Gastroesophageal sphincter (tissue), 4 donors: ENCODE results near the gene HAP1. TPM values are rescaled to one million over a fixed set of nuclear protein-coding genes. Genes with fewer than 3 reads are reported as not detected.
"Not testable (repeated sequence)": the region's sequence is repeated elsewhere in the genome, so short reads cannot be mapped to it uniquely, and the experiment has no call there.

Source experiments
- ATAC-seq: fragments of 150-250 bp; one replicate; pipeline ENCODE4 v1.9.1; 2016; ENCODE audit warnings: mild to moderate bottlenecking, moderate library complexity
- H3K27ac ChIP-seq, 4 donors: fragments of 200-600 bp; sonication (generic) in 3 of 4; 1 replicate in 3 of 4; 2 replicates in 1 of 4; pipeline ENCODE4 v1.5.1; 2016 to 2019
- H3K27me3 ChIP-seq: fragments of 200-600 bp; sonication (generic); one replicate; pipeline ENCODE4 v1.5.1; 2019
- H3K36me3 ChIP-seq, 2 donors: fragments of 200-600 bp; sonication (generic); one replicate each; pipeline ENCODE4 v1.5.1; 2019; ENCODE audit warnings: control low read depth in 1 of 2
- H3K4me1 ChIP-seq, 3 donors: fragments of 200-600 bp; sonication (generic); 1 replicate in 2 of 3; 2 replicates in 1 of 3; pipeline ENCODE4 v1.5.1; 2016 to 2019; ENCODE audit warnings: control low read depth in 2 of 3
- H3K4me3 ChIP-seq, 2 donors: fragments of 200-600 bp; sonication (generic); one replicate each; pipeline ENCODE4 v1.5.1; 2019; ENCODE audit warnings: mild to moderate bottlenecking in 1 of 2, moderate library complexity in 1 of 2
- H3K9me3 ChIP-seq, 3 donors: fragments of 200-600 bp; sonication (generic); one replicate each; pipeline ENCODE4 v1.5.1; 2017 to 2019; ENCODE audit warnings: control low read depth in 2 of 3
- CTCF ChIP-seq, 4 experiments: fragments of 200-600 bp in 2 of 4; fragments of 450-650 bp in 2 of 4; sonication (generic) in 1 of 4; IDR thresholded peaks; one replicate each; pipeline ENCODE4 v1.5.1; 2017 to 2019; ENCODE audit warnings: antibody characterized with exemption in 4 of 4, mild to moderate bottlenecking in 2 of 4, moderate library complexity in 2 of 4
- EP300 ChIP-seq: sonication (generic); formaldehyde crosslinking; IDR thresholded peaks from one replicate; pipeline ENCODE4 v1.6.1; 2017; ENCODE audit warnings: antibody characterized with exemption, mild to moderate bottlenecking
- POLR2A ChIP-seq, 2 donors: fragments of 450-650 bp; IDR thresholded peaks; one replicate each; pipeline ENCODE4 v1.6.1; 2017; ENCODE audit warnings: antibody characterized with exemption in 2 of 2, mild to moderate bottlenecking in 2 of 2, moderate library complexity in 1 of 2
- POLR2AphosphoS5 ChIP-seq: sonication (generic); formaldehyde crosslinking; IDR thresholded peaks from one replicate; pipeline ENCODE4 v1.6.1; 2017; ENCODE audit warnings: antibody characterized with exemption
- WGBS, 2 donors: methylation state at CpG; one replicate each; pipeline ENCODE4 v1.1.5; 2018; ENCODE audit warnings: low coverage in 1 of 2; 5-methylcytosine and 5-hydroxymethylcytosine counted together
- total RNA-seq, 4 donors: library from RNA; depleted of rRNA; stranded (reverse); fragments of >200 nt; gene quantifications; one replicate each; pipeline ENCODE4 v1.1.0, GENCODE V29; 2016

HAP1 gene
- total RNA-seq, 4 donors from 2014 or later: 0.54 TPM; not detected in 3

- Histone ChIP-seq H3K27me3 (no peaks in the 10 kb centered on the region), H3K4me1 (peaks cover 0 to 24% (median 15%) of the 10 kb centered on the region in 3 donors), H3K27ac (no peak overlapping the region), H3K36me3 (peaks cover 5 to 19% of the 10 kb centered on the region in 2 donors), H3K9me3 (no peaks in the 10 kb centered on the region), H3K4me3 (no peak overlapping the region)
- 63 to 80% methylated on average over 1 to 2 of the region's 4 CpGs for WGBS, 2 donors
- ATAC-seq: no peak
- no peak for TF ChIP-seq CTCF (IDR thresholded peaks at IDR 0.05)
- TF ChIP-seq POLR2A (IDR thresholded peaks at IDR 0.05): no peak
- TF ChIP-seq POLR2AphosphoS5: no peak
- no peak for TF ChIP-seq EP300
These were observed 48.2 kb downstream of the HAP1 start for GRCh38 chr17:41686281-41686680.

DNA sequence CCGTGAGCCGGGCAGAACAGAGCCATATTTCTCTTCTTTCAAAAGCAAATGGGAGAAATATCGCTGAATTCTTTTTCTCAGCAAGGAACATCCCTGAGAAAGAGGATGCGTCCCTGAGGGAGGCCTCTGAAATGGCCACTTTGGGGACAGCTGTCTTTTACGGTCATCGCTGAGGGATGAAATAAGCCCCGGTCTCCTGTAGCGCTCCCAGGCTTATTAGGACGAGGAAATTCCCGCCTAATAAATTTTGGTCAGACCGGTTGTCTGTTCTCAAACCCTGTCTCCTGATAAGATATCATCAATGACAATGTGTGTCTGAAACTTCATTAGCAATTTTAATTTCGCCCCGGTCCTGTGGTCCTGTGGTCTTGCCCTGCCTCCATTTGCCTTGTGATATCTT lies 48.7 kb downstream of the HAP1 start:
- not testable (repeated sequence) for H3K9me3 ChIP-seq, H3K27me3 ChIP-seq, ATAC-seq, H3K4me3 ChIP-seq, H3K27ac ChIP-seq
- WGBS, 2 donors: 89 to 91% methylated on average over 7 to 8 of the region's 13 CpGs
- Histone ChIP-seq H3K4me1 (peaks cover 0 to 18% (median 11%) of the 10 kb centered on the region in 3 donors), H3K36me3 (peaks cover 5 to 14% of the 10 kb centered on the region in 2 donors)

DNA sequence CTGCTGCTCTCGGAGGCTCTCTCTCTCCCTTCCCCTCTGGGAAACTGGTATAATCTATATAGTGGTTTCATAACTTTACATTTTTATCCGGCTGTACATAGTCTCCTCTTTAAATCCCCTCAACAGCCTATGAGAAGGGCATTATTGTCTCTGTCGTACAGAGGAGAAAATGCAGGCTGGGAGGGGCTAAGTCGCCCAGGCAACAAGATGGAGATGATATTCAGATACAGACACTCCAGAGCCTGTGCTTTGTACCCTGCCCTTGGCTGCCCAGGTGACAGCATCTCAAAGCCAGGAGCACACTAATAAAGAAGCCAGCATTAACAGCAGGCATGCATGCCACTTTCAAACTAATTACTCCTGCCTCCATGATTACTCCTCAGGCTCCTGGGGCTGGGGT lies 50.4 kb downstream of the HAP1 start:
- H3K36me3 ChIP-seq: no peaks in the 10 kb centered on the region
- no peak for ATAC-seq
- no peak overlapping the region for H3K27ac ChIP-seq
- WGBS, 2 donors: 59% methylated on average over 3 of the region's 4 CpGs; no CpG with 5 or more reads in 1 of the 2 donors
- no peaks in the 10 kb centered on the region for H3K9me3 ChIP-seq
- no peaks in the 10 kb centered on the region for H3K27me3 ChIP-seq
- peaks cover 0 to 7% (median 3%) of the 10 kb centered on the region in 3 donors for H3K4me1 ChIP-seq
- no peak for TF ChIP-seq EP300
- TF ChIP-seq POLR2A (IDR thresholded peaks at IDR 0.05): no peak
- TF ChIP-seq POLR2AphosphoS5: no peak
- TF ChIP-seq CTCF (IDR thresholded peaks at IDR 0.05): no peak
- H3K4me3 ChIP-seq: no peak overlapping the region

DNA sequence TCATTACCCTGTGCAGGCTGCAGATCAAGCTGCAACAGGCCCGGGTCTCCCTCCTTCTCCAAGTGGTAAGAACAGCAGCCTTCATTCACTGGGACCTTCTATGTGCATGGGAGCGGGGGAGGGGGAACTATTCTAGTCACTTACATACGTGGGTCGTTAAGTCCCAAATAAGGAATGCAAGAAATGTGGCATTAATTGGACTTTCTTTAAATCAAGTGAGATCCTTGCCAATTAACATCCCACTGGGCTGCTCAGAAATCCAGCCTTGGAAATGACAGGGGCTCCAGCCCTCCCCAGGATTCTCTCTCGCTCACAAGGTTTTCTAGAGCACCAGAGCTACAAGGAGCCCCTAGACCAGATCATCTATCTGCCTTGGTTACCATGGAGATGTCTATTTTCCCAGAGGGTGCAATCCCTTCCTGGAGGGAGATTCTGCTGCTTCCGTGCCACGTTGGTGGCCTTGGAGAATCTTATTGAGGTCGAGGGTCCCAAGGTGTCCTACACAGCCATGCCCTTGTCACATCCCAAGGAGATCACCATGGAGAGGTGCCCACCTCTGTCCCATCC lies 50.9 kb downstream of the HAP1 start:
- no peak for TF ChIP-seq POLR2AphosphoS5
- TF ChIP-seq POLR2A (IDR thresholded peaks at IDR 0.05): no peak
- TF ChIP-seq EP300: no peak
- TF ChIP-seq CTCF (IDR thresholded peaks at IDR 0.05): no peak
- 83% methylated on average over 3 of the region's 8 CpGs; no CpG with 5 or more reads in 1 of the 2 donors for WGBS, 2 donors
- no peak overlapping the region for H3K27ac ChIP-seq

DNA sequence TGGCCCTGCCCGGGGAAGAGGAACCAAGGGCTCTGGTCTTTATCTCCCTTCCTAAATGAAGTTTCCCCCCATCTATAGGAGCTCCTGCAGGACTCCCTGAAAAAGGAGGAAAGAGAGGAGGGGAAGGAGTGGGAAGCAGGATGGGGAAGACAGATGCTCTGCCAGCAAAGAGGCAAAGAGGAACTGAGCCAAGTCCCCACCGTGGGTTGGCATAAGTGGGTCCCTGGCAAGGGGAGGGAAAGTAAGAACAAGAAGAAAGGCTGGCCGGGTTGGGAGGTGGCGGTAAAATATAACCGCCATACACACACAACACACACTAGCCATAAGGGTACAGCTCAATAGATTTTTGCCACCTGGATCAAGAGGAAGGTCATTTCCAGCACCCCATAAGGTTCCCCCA lies 51.8 kb downstream of the HAP1 start:
- WGBS, 2 donors: 52 to 60% methylated on average over 2 to 3 of the region's 5 CpGs
- TF ChIP-seq EP300 (no peak), POLR2AphosphoS5 (no peak), POLR2A (IDR thresholded peaks at IDR 0.05) (no peak), CTCF (IDR thresholded peaks at IDR 0.05) (no peak)
- H3K9me3 ChIP-seq: no peaks in the 10 kb centered on the region
- H3K27me3 ChIP-seq: peaks cover 6% of the 10 kb centered on the region
- H3K27ac ChIP-seq: no peak overlapping the region
- no peak for ATAC-seq
- peaks cover 0 to 1% (median under 1%) of the 10 kb centered on the region in 3 donors for H3K4me1 ChIP-seq
- H3K36me3 ChIP-seq: no peaks in the 10 kb centered on the region
- no peak overlapping the region for H3K4me3 ChIP-seq

More for the DNA sequence above, 50.9 kb downstream of the HAP1 start:
- Histone ChIP-seq H3K9me3 (no peaks in the 10 kb centered on the region), H3K27me3 (peaks cover 4% of the 10 kb centered on the region), H3K36me3 (no peaks in the 10 kb centered on the region), H3K4me3 (no peak overlapping the region), H3K4me1 (peaks cover 0 to 7% (median 3%) of the 10 kb centered on the region in 3 donors)
- no peak for ATAC-seq
